K562 (cell line): Measurements from ENCODE around the gene CNOT4. TPM values are rescaled to one million over a fixed set of nuclear protein-coding genes. Genes with fewer than 3 reads are reported as not detected.

Experiments
- ARID2 ChIP-seq: fragments of 450-650 bp; IDR thresholded peaks from 2 replicates; pipeline ENCODE4 v1.6.1; 2017; ENCODE audit warnings: antibody characterized with exemption, mild to moderate bottlenecking
- CREB1 ChIP-seq, 2 experiments: sonication (generic) in 1 of 2; formaldehyde crosslinking in 1 of 2; IDR thresholded peaks; 2 replicates each; pipeline versions ENCODE4 v1.6.1 to v1.8.0; 2012 to 2022; ENCODE audit warnings: inconsistent platforms in 1 of 2, mild to moderate bottlenecking in 1 of 2, missing genetic modification reagents in 1 of 2, moderate library complexity in 1 of 2
- FIP1L1 ChIP-seq: fragments of 200-400 bp; formaldehyde crosslinking; IDR thresholded peaks from 2 replicates; pipeline ENCODE4 v1.6.1; 2018; ENCODE audit warnings: mild to moderate bottlenecking, low read depth, low read length; ENCODE audit not compliant: poor library complexity, severe bottlenecking
- KDM2B ChIP-seq: fragments of 250-450 bp; sonication (Bioruptor Pico); IDR thresholded peaks from 2 replicates; pipeline ENCODE4 v1.8.0; 2021; ENCODE audit warnings: mild to moderate bottlenecking, moderate library complexity
- MAFK ChIP-seq: IDR thresholded peaks from 2 replicates; pipeline ENCODE4 v1.6.1; 2011; ENCODE audit warnings: low read length, improper control_type of control experiment
- NONO ChIP-seq, 2 experiments: fragments of 200-400 bp in 1 of 2; fragments of 450-650 bp in 1 of 2; formaldehyde crosslinking in 1 of 2; IDR thresholded peaks; 2 replicates each; pipeline ENCODE4 v1.6.1; 2017; ENCODE audit warnings: low read depth in 2 of 2, mild to moderate bottlenecking in 2 of 2, moderate library complexity in 2 of 2, low read length in 1 of 2
- PTBP1 ChIP-seq: fragments of 200-400 bp; formaldehyde crosslinking; IDR thresholded peaks from 2 replicates; pipeline ENCODE4 v1.6.1; 2017; ENCODE audit warnings: low read depth, low read length
- TAL1 ChIP-seq: fragments of 450-650 bp; IDR thresholded peaks from 2 replicates; pipeline ENCODE4 v1.6.1; 2016; ENCODE audit warnings: mild to moderate bottlenecking
- TSC22D4 ChIP-seq: fragments of 450-650 bp; IDR thresholded peaks from 2 replicates; pipeline ENCODE4 v1.6.1; 2016; ENCODE audit warnings: missing genetic modification characterization, missing biosample characterization, control low read depth
- ZNF76 ChIP-seq: fragments of 250-450 bp; sonication (Bioruptor Pico); IDR thresholded peaks from 2 replicates; pipeline ENCODE4 v1.4.0; 2020; ENCODE audit warnings: mild to moderate bottlenecking, moderate library complexity, borderline replicate concordance
- polyA plus RNA-seq, 8 experiments: library from polyadenylated mRNA; depleted of rRNA in 4 of 8; stranded (reverse) in 5 of 8; unstranded in 3 of 8; fragments of >200 nt; fragmentation: Nextera tagmentation in 2 of 8; fragmentation: Illumina TruSeq in 1 of 8; extraction: Ambion mirVana in 2 of 8; extraction: Trizol in 1 of 8; gene quantifications; 2 replicates each; pipeline versions ENCODE4 v1.2.1 to v1.2.3, GENCODE V29; 2011 to 2014; ENCODE audit warnings: inconsistent platforms in 1 of 8, missing spikeins in 1 of 8
- total RNA-seq, 7 experiments: library from RNA; depleted of rRNA in 6 of 7; stranded (reverse); fragments of >200 nt in 6 of 7; fragmentation: Illumina TruSeq in 2 of 7; extraction: Trizol in 2 of 7; gene quantifications; 2 replicates each; pipeline versions ENCODE4 v1.2.1 to v1.2.3, GENCODE V29; 2011 to 2021; ENCODE audit warnings: low replicate concordance in 1 of 7
- TF ChIP-seq, protein P1 (sequence below): fragments of 250-450 bp; sonication (Bioruptor Pico); IDR thresholded peaks from 2 replicates; pipeline ENCODE4 v1.5.0; 2021
- TF ChIP-seq, protein P2 (sequence below): fragments of 450-650 bp; IDR thresholded peaks from 2 replicates; pipeline ENCODE4 v1.6.1; 2016; ENCODE audit warnings: low read depth, mild to moderate bottlenecking, moderate library complexity
- TF ChIP-seq, protein P3 (sequence below): sonication (generic); formaldehyde crosslinking; IDR thresholded peaks from 2 replicates; pipeline ENCODE4 v1.8.1; 2023; ENCODE audit warnings: mild to moderate bottlenecking, missing genetic modification reagents
- TF ChIP-seq, protein P4 (sequence below): sonication (generic); formaldehyde crosslinking; IDR thresholded peaks from 2 replicates; pipeline ENCODE4 v1.8.0; 2023; ENCODE audit warnings: missing genetic modification reagents, mild to moderate bottlenecking, borderline replicate concordance
- TF ChIP-seq, protein P5 (sequence below): fragments of 250-450 bp; sonication (Bioruptor Pico); IDR thresholded peaks from 2 replicates; pipeline ENCODE4 v1.8.0; 2021; ENCODE audit warnings: mild to moderate bottlenecking, moderate library complexity

Gene CNOT4
- total and polyA plus RNA-seq, 9 of the 15 experiments (the other 6 are each of a cell fraction or from before 2014, with no cell fraction given), result 8.6 to 24.1 (median 15.4) TPM

DNA sequence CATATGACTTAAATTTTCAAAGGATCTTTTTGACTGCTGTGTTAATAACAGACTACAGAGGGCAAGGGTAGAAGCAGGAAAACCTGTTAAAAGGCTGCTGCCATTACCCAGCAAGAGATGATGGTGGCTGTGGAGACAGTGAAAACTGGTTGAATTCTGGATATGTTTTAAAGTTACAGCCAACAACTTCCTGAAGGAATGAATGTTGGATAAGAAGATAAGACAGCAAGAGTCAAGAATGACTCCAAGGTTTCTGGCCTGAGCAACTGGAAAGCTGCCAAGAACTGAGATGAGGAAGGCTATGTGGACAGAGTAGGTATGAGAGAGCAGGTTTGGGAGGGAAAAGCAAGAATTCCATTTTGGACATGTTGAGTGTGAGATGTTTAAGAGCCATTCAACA is 19.1 kb downstream of the CNOT4 start (continued):
- TF ChIP-seq, protein P1, sequence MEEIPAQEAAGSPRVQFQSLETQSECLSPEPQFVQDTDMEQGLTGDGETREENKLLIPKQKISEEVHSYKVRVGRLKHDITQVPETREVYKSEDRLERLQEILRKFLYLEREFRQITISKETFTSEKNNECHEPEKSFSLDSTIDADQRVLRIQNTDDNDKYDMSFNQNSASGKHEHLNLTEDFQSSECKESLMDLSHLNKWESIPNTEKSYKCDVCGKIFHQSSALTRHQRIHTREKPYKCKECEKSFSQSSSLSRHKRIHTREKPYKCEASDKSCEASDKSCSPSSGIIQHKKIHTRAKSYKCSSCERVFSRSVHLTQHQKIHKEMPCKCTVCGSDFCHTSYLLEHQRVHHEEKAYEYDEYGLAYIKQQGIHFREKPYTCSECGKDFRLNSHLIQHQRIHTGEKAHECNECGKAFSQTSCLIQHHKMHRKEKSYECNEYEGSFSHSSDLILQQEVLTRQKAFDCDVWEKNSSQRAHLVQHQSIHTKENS (CRISPR knock-in tag), result no peak
- no peak for TF ChIP-seq KDM2B
- TF ChIP-seq ZNF76 (CRISPR knock-in tag), result no peak
- TF ChIP-seq TSC22D4 (tag), result no peak
- TF ChIP-seq ARID2, result no peak
- no peak for TF ChIP-seq FIP1L1
- TF ChIP-seq, protein P2, sequence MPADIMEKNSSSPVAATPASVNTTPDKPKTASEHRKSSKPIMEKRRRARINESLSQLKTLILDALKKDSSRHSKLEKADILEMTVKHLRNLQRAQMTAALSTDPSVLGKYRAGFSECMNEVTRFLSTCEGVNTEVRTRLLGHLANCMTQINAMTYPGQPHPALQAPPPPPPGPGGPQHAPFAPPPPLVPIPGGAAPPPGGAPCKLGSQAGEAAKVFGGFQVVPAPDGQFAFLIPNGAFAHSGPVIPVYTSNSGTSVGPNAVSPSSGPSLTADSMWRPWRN, result no peak
- TF ChIP-seq, protein P3, sequence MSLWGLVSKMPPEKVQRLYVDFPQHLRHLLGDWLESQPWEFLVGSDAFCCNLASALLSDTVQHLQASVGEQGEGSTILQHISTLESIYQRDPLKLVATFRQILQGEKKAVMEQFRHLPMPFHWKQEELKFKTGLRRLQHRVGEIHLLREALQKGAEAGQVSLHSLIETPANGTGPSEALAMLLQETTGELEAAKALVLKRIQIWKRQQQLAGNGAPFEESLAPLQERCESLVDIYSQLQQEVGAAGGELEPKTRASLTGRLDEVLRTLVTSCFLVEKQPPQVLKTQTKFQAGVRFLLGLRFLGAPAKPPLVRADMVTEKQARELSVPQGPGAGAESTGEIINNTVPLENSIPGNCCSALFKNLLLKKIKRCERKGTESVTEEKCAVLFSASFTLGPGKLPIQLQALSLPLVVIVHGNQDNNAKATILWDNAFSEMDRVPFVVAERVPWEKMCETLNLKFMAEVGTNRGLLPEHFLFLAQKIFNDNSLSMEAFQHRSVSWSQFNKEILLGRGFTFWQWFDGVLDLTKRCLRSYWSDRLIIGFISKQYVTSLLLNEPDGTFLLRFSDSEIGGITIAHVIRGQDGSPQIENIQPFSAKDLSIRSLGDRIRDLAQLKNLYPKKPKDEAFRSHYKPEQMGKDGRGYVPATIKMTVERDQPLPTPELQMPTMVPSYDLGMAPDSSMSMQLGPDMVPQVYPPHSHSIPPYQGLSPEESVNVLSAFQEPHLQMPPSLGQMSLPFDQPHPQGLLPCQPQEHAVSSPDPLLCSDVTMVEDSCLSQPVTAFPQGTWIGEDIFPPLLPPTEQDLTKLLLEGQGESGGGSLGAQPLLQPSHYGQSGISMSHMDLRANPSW (CRISPR knock-in tag), result no peak
- TF ChIP-seq NONO (IDR thresholded peaks at IDR 0.05; ENCODE audit: low read depth in 2 of 2, low read length in 1 of 2), result no peak
- no peak for TF ChIP-seq CREB1 (IDR thresholded peaks at IDR 0.05)
- TF ChIP-seq CREB1 (CRISPR knock-in tag; IDR thresholded peaks at IDR 0.05), result no peak
- TF ChIP-seq, protein P4, sequence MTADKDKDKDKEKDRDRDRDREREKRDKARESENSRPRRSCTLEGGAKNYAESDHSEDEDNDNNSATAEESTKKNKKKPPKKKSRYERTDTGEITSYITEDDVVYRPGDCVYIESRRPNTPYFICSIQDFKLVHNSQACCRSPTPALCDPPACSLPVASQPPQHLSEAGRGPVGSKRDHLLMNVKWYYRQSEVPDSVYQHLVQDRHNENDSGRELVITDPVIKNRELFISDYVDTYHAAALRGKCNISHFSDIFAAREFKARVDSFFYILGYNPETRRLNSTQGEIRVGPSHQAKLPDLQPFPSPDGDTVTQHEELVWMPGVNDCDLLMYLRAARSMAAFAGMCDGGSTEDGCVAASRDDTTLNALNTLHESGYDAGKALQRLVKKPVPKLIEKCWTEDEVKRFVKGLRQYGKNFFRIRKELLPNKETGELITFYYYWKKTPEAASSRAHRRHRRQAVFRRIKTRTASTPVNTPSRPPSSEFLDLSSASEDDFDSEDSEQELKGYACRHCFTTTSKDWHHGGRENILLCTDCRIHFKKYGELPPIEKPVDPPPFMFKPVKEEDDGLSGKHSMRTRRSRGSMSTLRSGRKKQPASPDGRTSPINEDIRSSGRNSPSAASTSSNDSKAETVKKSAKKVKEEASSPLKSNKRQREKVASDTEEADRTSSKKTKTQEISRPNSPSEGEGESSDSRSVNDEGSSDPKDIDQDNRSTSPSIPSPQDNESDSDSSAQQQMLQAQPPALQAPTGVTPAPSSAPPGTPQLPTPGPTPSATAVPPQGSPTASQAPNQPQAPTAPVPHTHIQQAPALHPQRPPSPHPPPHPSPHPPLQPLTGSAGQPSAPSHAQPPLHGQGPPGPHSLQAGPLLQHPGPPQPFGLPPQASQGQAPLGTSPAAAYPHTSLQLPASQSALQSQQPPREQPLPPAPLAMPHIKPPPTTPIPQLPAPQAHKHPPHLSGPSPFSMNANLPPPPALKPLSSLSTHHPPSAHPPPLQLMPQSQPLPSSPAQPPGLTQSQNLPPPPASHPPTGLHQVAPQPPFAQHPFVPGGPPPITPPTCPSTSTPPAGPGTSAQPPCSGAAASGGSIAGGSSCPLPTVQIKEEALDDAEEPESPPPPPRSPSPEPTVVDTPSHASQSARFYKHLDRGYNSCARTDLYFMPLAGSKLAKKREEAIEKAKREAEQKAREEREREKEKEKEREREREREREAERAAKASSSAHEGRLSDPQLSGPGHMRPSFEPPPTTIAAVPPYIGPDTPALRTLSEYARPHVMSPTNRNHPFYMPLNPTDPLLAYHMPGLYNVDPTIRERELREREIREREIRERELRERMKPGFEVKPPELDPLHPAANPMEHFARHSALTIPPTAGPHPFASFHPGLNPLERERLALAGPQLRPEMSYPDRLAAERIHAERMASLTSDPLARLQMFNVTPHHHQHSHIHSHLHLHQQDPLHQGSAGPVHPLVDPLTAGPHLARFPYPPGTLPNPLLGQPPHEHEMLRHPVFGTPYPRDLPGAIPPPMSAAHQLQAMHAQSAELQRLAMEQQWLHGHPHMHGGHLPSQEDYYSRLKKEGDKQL, result no peak
- TF ChIP-seq PTBP1, result no peak
- TF ChIP-seq, protein P5, sequence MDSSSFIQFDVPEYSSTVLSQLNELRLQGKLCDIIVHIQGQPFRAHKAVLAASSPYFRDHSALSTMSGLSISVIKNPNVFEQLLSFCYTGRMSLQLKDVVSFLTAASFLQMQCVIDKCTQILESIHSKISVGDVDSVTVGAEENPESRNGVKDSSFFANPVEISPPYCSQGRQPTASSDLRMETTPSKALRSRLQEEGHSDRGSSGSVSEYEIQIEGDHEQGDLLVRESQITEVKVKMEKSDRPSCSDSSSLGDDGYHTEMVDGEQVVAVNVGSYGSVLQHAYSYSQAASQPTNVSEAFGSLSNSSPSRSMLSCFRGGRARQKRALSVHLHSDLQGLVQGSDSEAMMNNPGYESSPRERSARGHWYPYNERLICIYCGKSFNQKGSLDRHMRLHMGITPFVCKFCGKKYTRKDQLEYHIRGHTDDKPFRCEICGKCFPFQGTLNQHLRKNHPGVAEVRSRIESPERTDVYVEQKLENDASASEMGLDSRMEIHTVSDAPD (CRISPR knock-in tag), result no peak
- no peak; the same call in 1 of the 2 replicates for TF ChIP-seq TAL1
- peak; percentile 47; the same call in 1 of the 2 replicates for TF ChIP-seq MAFK
